ENCODE data around the gene RWDD1.

RWDD1 gene

GRCh38 chr6:116570856-116571682, at the start of gene RWDD1:
Gene RWDD1 (plus strand): TSS chr6:116571504. CDS start chr6:116571583, 79 bp downstream.
- H3K79me2 ChIP-seq (ENCODE audit: control insufficient read depth, low read length) = peaks cover 63% of the 10 kb centered on the region
- TF ChIP-seq EZH2phosphoT487 (IDR thresholded peaks at IDR 0.05; ENCODE audit: borderline replicate concordance, low read length) = no peak
- TF ChIP-seq CTCF (IDR thresholded peaks at IDR 0.05; ENCODE audit: low read depth, low read length, poor library complexity, severe bottlenecking) = no peak
- H3K9me3 ChIP-seq (ENCODE audit: control insufficient read depth, insufficient read depth, low read length) = no peaks in the 10 kb centered on the region
- peaks cover 36% of the 10 kb centered on the region for H3K36me3 ChIP-seq (ENCODE audit: control insufficient read depth, low read length)
- H3K4me2 ChIP-seq (ENCODE audit: low read length) = peak within 1 kb of the TSS; percentile 86
- H3K9me2 ChIP-seq (replicated peaks; ENCODE audit: control insufficient read depth, low read length) = no peaks in the 10 kb centered on the region
- H3F3A ChIP-seq (ENCODE audit: control insufficient read depth, insufficient read depth) = no peaks in the 10 kb centered on the region; the same call in 1 of the 2 replicates
- peaks cover 35% of the 10 kb centered on the region for H3K4me1 ChIP-seq (ENCODE audit: control insufficient read depth, low read length)
- H3K27ac ChIP-seq (ENCODE audit: low read depth, low read length) = peak within 1 kb of the TSS; percentile 58
- peak within 1 kb of the TSS; percentile 96 for H3K4me3 ChIP-seq (ENCODE audit: low read length)
- H3K27me3 ChIP-seq (ENCODE audit: control insufficient read depth, low read length) = peaks cover 4% of the 10 kb centered on the region; the same call in 1 of the 2 replicates
- H4K20me1 ChIP-seq (ENCODE audit: control insufficient read depth, insufficient read depth, low read depth, low read length) = peaks cover 7% of the 10 kb centered on the region

- Histone ChIP-seq H4K20me1 (ENCODE audit: control insufficient read depth, insufficient read depth, low read depth, low read length) (no peaks in the 10 kb centered on the region), H3K9me2 (replicated peaks; ENCODE audit: control insufficient read depth, low read length) (no peaks in the 10 kb centered on the region), H3K27ac (ENCODE audit: low read depth, low read length) (no peak overlapping the region), H3K9me3 (ENCODE audit: control insufficient read depth, insufficient read depth, low read length) (no peaks in the 10 kb centered on the region), H3K79me2 (ENCODE audit: control insufficient read depth, low read length) (no peaks in the 10 kb centered on the region), H3K4me1 (ENCODE audit: control insufficient read depth, low read length) (no peaks in the 10 kb centered on the region), H3K4me3 (ENCODE audit: low read length) (no peak overlapping the region), H3K4me2 (ENCODE audit: low read length) (no peak overlapping the region), H3K36me3 (ENCODE audit: control insufficient read depth, low read length) (no peaks in the 10 kb centered on the region), H3K27me3 (ENCODE audit: control insufficient read depth, low read length) (peaks cover 9% of the 10 kb centered on the region), H3F3A (ENCODE audit: control insufficient read depth, insufficient read depth) (no peaks in the 10 kb centered on the region)
- TF ChIP-seq CTCF (IDR thresholded peaks at IDR 0.05; ENCODE audit: low read depth, low read length, poor library complexity, severe bottlenecking) = no peak
- TF ChIP-seq EZH2phosphoT487 (IDR thresholded peaks at IDR 0.05; ENCODE audit: borderline replicate concordance, low read length) = no peak
Measured at GRCh38 chr6:116522896-116523295, 48.4 kb upstream of the RWDD1 start.

GRCh38 chr6:116524236-116524635, 47.1 kb upstream of the RWDD1 start:
- no peaks in the 10 kb centered on the region for H3K36me3 ChIP-seq (ENCODE audit: control insufficient read depth, low read length)
- no peaks in the 10 kb centered on the region for H4K20me1 ChIP-seq (ENCODE audit: control insufficient read depth, insufficient read depth, low read depth, low read length)
- no peak overlapping the region for H3K4me3 ChIP-seq (ENCODE audit: low read length)
- peaks cover 10% of the 10 kb centered on the region for H3K27me3 ChIP-seq (ENCODE audit: control insufficient read depth, low read length)
- no peak for TF ChIP-seq CTCF (IDR thresholded peaks at IDR 0.05; ENCODE audit: low read depth, low read length, poor library complexity, severe bottlenecking)
- no peak for TF ChIP-seq EZH2phosphoT487 (IDR thresholded peaks at IDR 0.05; ENCODE audit: borderline replicate concordance, low read length)
- no peaks in the 10 kb centered on the region for H3K4me1 ChIP-seq (ENCODE audit: control insufficient read depth, low read length)
- no peak overlapping the region for H3K27ac ChIP-seq (ENCODE audit: low read depth, low read length)
- no peaks in the 10 kb centered on the region for H3K9me2 ChIP-seq (replicated peaks; ENCODE audit: control insufficient read depth, low read length)
- no peaks in the 10 kb centered on the region for H3F3A ChIP-seq (ENCODE audit: control insufficient read depth, insufficient read depth)
- no peaks in the 10 kb centered on the region for H3K79me2 ChIP-seq (ENCODE audit: control insufficient read depth, low read length)
- H3K4me2 ChIP-seq (ENCODE audit: low read length) = no peak overlapping the region
- no peaks in the 10 kb centered on the region for H3K9me3 ChIP-seq (ENCODE audit: control insufficient read depth, insufficient read depth, low read length)
